B cell (primary cell): Measurements from ENCODE around the gene ARPC5L. TPM values are rescaled to one million over a fixed set of nuclear protein-coding genes. Genes with fewer than 3 reads are reported as not detected.
"Not testable (repeated sequence)": the region's sequence is repeated elsewhere in the genome, so short reads cannot be mapped to it uniquely, and the experiment has no call there.

ENCODE experiments used
- ATAC-seq: fragments of 200-7000 bp; cut with Tn5 transposase; one replicate; pipeline ENCODE4 v1.10.0; 2021; ENCODE audit warnings: low read depth, mild to moderate bottlenecking, moderate number of reproducible peaks, moderate library complexity
- CTCF ChIA-PET: fragments of 350-600 bp; sonication (Branson Sonifier 250); formaldehyde crosslinking; loops from one replicate; lab custom pipeline; 2021; ENCODE audit warnings: antibody characterized with exemption, inconsistent platforms; lab: Charles Lee
- POLR2A ChIA-PET: fragments of 350-600 bp; sonication (Branson Sonifier 250); formaldehyde crosslinking; loops from one replicate; lab custom pipeline; 2021; ENCODE audit warnings: antibody characterized with exemption; lab: Charles Lee
- DNase-seq: peaks from one replicate; pipeline ENCODE4 v3.0.0; 2013
- H2AFZ ChIP-seq: 2 replicates; pipeline ENCODE4 v1.6.1; 2012; ENCODE audit warnings: mild to moderate bottlenecking, low read depth, low read length; ENCODE audit not compliant: insufficient read depth, poor library complexity, severe bottlenecking
- H3K27ac ChIP-seq, 2 donors: 1 replicate in 1 of 2; 2 replicates in 1 of 2; pipeline ENCODE4 v1.5.1; 2012 to 2013; ENCODE audit warnings: low read length in 2 of 2, mild to moderate bottlenecking in 2 of 2, moderate library complexity in 1 of 2
- H3K27me3 ChIP-seq, 4 experiments: fragments of 200-600 bp in 1 of 4; sonication (generic) in 1 of 4; replicated peaks in 1 of 4; 1 replicate in 2 of 4; 2 replicates in 2 of 4; pipeline versions ENCODE4 v1.6.1 to v1.7.0; 2013 to 2016; ENCODE audit warnings: low read length in 3 of 4, mild to moderate bottlenecking in 2 of 4, mixed read lengths in 1 of 4, moderate library complexity in 1 of 4; ENCODE audit not compliant: insufficient read depth in 4 of 4, control insufficient read depth in 3 of 4; ENCODE audit errors: control extremely low read depth in 1 of 4
- H3K36me3 ChIP-seq, 2 experiments: replicated peaks in 1 of 2; 1 replicate in 1 of 2; 2 replicates in 1 of 2; pipeline versions ENCODE4 v1.6.1 to v1.7.1; 2013; ENCODE audit warnings: low read length in 1 of 2; ENCODE audit not compliant: insufficient read depth in 2 of 2, control insufficient read depth in 1 of 2; ENCODE audit errors: control extremely low read depth in 1 of 2, extremely low read depth in 1 of 2
- H3K4me1 ChIP-seq, 2 donors: fragments of 200-600 bp in 1 of 2; sonication (generic) in 1 of 2; 1 replicate in 1 of 2; 2 replicates in 1 of 2; pipeline versions ENCODE4 v1.5.1 to v1.6.1; 2013 to 2017; ENCODE audit warnings: low read length in 2 of 2; ENCODE audit not compliant: control insufficient read depth in 2 of 2, insufficient read depth in 2 of 2
- H3K4me2 ChIP-seq: replicated peaks from 2 replicates; pipeline ENCODE3; 2012; ENCODE audit warnings: mild to moderate bottlenecking, low read depth, low read length; ENCODE audit not compliant: poor library complexity, severe bottlenecking
- H3K4me3 ChIP-seq, 5 experiments: fragments of 200-600 bp in 1 of 5; sonication (generic) in 1 of 5; 1 replicate in 3 of 5; 2 replicates in 2 of 5; pipeline versions ENCODE4 v1.5.1 to v1.7.0; 2011 to 2016; ENCODE audit warnings: low read length in 4 of 5, mild to moderate bottlenecking in 4 of 5, low read depth in 2 of 5, control low read depth in 1 of 5, moderate library complexity in 1 of 5; ENCODE audit not compliant: insufficient read depth in 1 of 5; ENCODE audit errors: control extremely low read depth in 1 of 5, extremely low read depth in 1 of 5
- H3K79me2 ChIP-seq: fragments of 200-600 bp; sonication (generic); one replicate; pipeline ENCODE4 v1.6.0; 2016; ENCODE audit warnings: low read length; ENCODE audit not compliant: control insufficient read depth, insufficient read depth
- H3K9ac ChIP-seq: fragments of 200-600 bp; sonication (generic); 2 replicates; pipeline ENCODE4 v1.6.1; 2017; ENCODE audit warnings: mild to moderate bottlenecking, low read length, moderate library complexity
- H3K9me3 ChIP-seq, 3 donors: one replicate each; pipeline versions ENCODE4 v1.6.1 to v1.7.1; 2013; ENCODE audit warnings: low read length in 2 of 3; ENCODE audit not compliant: control insufficient read depth in 2 of 3, insufficient read depth in 1 of 3; ENCODE audit errors: control extremely low read depth in 1 of 3
- H4K20me1 ChIP-seq: 2 replicates; pipeline ENCODE4 v1.6.0; 2012; ENCODE audit warnings: mild to moderate bottlenecking, low read length; ENCODE audit not compliant: insufficient read depth, control insufficient read depth, poor library complexity, severe bottlenecking
- H3K27ac Mint-ChIP-seq: one replicate; pipeline ENCODE4 v1.8.0; 2021; ENCODE audit warnings: mixed read lengths
- H3K27me3 Mint-ChIP-seq: one replicate; pipeline ENCODE4 v1.8.0; 2021; ENCODE audit warnings: mixed read lengths
- H3K4me1 Mint-ChIP-seq: one replicate; pipeline ENCODE4 v1.8.0; 2021; ENCODE audit warnings: mixed read lengths
- H3K4me3 Mint-ChIP-seq: one replicate; pipeline ENCODE4 v1.8.0; 2021; ENCODE audit warnings: mixed read lengths
- H3K9me3 Mint-ChIP-seq: one replicate; pipeline ENCODE4 v1.8.0; 2022; ENCODE audit warnings: mixed read lengths; ENCODE audit not compliant: insufficient read depth
- CTCF ChIP-seq: fragments of 200-600 bp; IDR thresholded peaks from one replicate; pipeline ENCODE4 v1.8.0; 2022; ENCODE audit warnings: antibody characterized with exemption, mild to moderate bottlenecking
- EZH2 ChIP-seq: IDR thresholded peaks from 2 replicates; pipeline ENCODE4 v1.6.1; 2012; ENCODE audit warnings: borderline replicate concordance, low read depth, mild to moderate bottlenecking, moderate library complexity, low read length; ENCODE audit not compliant: insufficient read depth, poor library complexity, severe bottlenecking
- WGBS: methylation state at CpG from one replicate; pipeline ENCODE4 v1.1.5; 2013; ENCODE audit warnings: missing lambda C conversion rate; ENCODE audit not compliant: insufficient coverage; 5-methylcytosine and 5-hydroxymethylcytosine counted together
- intact Hi-C: fragments of 100-400 bp; cut with micrococcal nuclease; formaldehyde crosslinking; loops from one replicate; pipeline ENCODE4 v1.10.0; 2022
- polyA plus RNA-seq: library from polyadenylated mRNA; depleted of rRNA; stranded (reverse); fragments of >200 nt; gene quantifications from 2 replicates; pipeline ENCODE4 v1.2.3, GENCODE V29; 2012
- total RNA-seq, 2 donors: library from RNA; stranded (reverse); fragments of 120-200 nt in 1 of 2; gene quantifications; 1 replicate in 1 of 2; 2 replicates in 1 of 2; pipeline versions ENCODE4 v1.2.3 to v1.2.4, GENCODE V29; 2013 to 2022

ARPC5L gene
- total and polyA plus RNA-seq, 2 donors (not counting 1 experiment from before 2014, with no cell fraction given): 37.3 to 66.3 TPM

DNA sequence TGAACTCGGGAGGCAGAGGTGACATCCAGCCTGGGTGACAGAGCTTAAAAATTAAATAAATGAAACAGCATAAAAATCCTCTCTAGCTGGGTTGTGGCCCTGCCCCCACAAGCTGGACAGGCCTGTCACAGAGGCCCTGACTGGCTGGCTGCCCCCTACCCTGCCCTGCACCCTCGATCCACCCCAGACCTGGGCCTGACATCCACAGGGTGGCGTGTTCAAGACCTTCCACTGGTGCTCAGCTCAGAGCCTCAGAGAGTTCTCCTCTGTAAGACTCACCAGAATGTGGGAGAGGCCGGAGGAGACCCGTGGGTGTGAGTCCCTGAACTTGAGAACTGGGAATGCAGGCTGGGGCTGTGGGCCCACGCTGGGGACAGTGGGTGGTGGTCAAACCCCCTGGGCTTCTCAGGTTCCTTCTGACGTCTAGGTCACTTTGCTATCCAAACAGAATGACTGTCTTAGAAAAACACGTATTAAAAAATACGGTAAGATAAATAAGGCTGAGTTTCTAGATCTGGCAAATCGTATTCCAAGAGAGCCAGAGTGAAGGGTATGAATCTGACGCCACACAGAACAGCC is 18.4 kb upstream of the ARPC5L start:
- H3K27me3 Mint-ChIP-seq: peaks cover 3% of the 10 kb centered on the region
- no peak for TF ChIP-seq CTCF
- TF ChIP-seq EZH2: no peak
- Histone ChIP-seq H3K27me3 (peaks cover 0 to 6% (median 0%) of the 10 kb centered on the region in 4 experiments), H4K20me1 (no peaks in the 10 kb centered on the region), H2AFZ (no peak overlapping the region), H3K79me2 (no peaks in the 10 kb centered on the region), H3K27ac (no peak overlapping the region), H3K4me2 (no peak overlapping the region), H3K9ac (no peak overlapping the region), H3K36me3 (no peaks in the 10 kb centered on the region), H3K9me3 (no peaks in the 10 kb centered on the region), H3K4me3 (no peak overlapping the region), H3K4me1 (no peaks in the 10 kb centered on the region)
- no peaks in the 10 kb centered on the region for H3K4me1 Mint-ChIP-seq
- ATAC-seq: no peak
- H3K9me3 Mint-ChIP-seq: no peaks in the 10 kb centered on the region
- no peak for DNase-seq
- ChIA-PET POLR2A (no interaction called here), CTCF (interaction anchor here (4.0 kb wide), 1 partner anchor 9 kb away, joined by 19 read pairs; the partner anchor contains the start of gene WDR38)
- WGBS: 86% methylated on average over 10 of the region's 11 CpGs
- no peak overlapping the region for H3K27ac Mint-ChIP-seq
- intact Hi-C loops: no loop called here
- no peak overlapping the region for H3K4me3 Mint-ChIP-seq

- intact Hi-C loops: no loop called here
- ChIA-PET POLR2A (no interaction called here), CTCF (interaction anchor here (0.7 to 0.8 kb wide), 3 partner anchors 30 to 71 kb away, joined by 3 to 4 read pairs (median 4); no protein-coding TSS in a partner anchor)
- no peaks in the 10 kb centered on the region for H3K4me1 ChIP-seq
- H3K4me3 Mint-ChIP-seq: no peak overlapping the region
- H3K27ac ChIP-seq: no peak overlapping the region
- no peaks in the 10 kb centered on the region for H3K9me3 Mint-ChIP-seq
- WGBS: 70% methylated on average over 4 of the region's 4 CpGs
- H3K27me3 ChIP-seq: peaks cover 0 to 6% (median 0%) of the 10 kb centered on the region in 4 experiments
- DNase-seq: no peak
- no peak overlapping the region for H2AFZ ChIP-seq
- ATAC-seq: no peak
- H3K27me3 Mint-ChIP-seq: peaks cover 3% of the 10 kb centered on the region
- no peak overlapping the region for H3K27ac Mint-ChIP-seq
- TF ChIP-seq CTCF (no peak), EZH2 (no peak)
- H3K79me2 ChIP-seq: no peaks in the 10 kb centered on the region
- no peak overlapping the region for H3K9ac ChIP-seq
- H3K4me2 ChIP-seq: no peak overlapping the region
- no peak overlapping the region for H3K4me3 ChIP-seq
- H4K20me1 ChIP-seq: no peaks in the 10 kb centered on the region
- H3K4me1 Mint-ChIP-seq: no peaks in the 10 kb centered on the region
- H3K36me3 ChIP-seq: no peaks in the 10 kb centered on the region
- no peaks in the 10 kb centered on the region for H3K9me3 ChIP-seq
Measured at GRCh38 chr9:124844291-124844690, 17.6 kb upstream of the ARPC5L start.

- H3K4me1 ChIP-seq, H4K20me1 ChIP-seq, ATAC-seq, H3K4me1 Mint-ChIP-seq, H2AFZ ChIP-seq, H3K27me3 Mint-ChIP-seq, H3K9me3 ChIP-seq, H3K79me2 ChIP-seq, H3K4me3 Mint-ChIP-seq, DNase-seq, H3K9ac ChIP-seq, H3K27me3 ChIP-seq, H3K27ac Mint-ChIP-seq, intact Hi-C loops, H3K36me3 ChIP-seq, H3K9me3 Mint-ChIP-seq, H3K27ac ChIP-seq, H3K4me3 ChIP-seq, POLR2A ChIA-PET, H3K4me2 ChIP-seq: not testable (repeated sequence)
- WGBS: no CpG with 5 or more reads among the region's 9 CpGs
- CTCF ChIA-PET: interaction anchor here (0.7 to 1.7 kb wide), 3 partner anchors 70 to 629 kb away, joined by 3 to 6 read pairs (median 5); partner anchors contain the start of gene OLFML2A
Measured at GRCh38 chr9:124846467-124846866, 15.5 kb upstream of the ARPC5L start.
